Measurements from ENCODE around the gene PLD1. TPM values are rescaled to one million over a fixed set of nuclear protein-coding genes. Genes with fewer than 3 reads are reported as not detected.

PLD1 gene
- total and polyA plus RNA-seq, 7 donors = 0.73 to 6.7 (median 1.9) TPM

DNA sequence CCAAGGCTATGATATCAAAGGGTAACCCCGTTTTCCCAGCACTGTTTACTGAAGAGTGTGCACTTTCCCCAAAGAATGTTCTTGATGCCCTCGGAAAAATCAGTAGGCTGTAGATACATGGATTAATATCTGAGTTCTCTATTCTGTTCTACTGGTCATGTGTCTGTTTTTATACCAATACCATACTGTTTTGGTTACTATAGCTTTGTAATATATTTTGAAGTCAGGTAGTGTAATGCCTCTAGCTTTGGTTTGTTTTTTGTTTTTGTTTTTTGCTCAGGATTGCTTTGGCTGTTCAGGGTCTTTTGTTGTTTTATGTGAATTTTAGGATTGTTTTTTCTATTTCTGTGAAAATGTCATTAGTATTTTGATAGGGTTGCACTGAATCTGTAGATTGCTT is 95.1 kb downstream of the PLD1 start:
- intact Hi-C loops (cut with DNase I) = no loop called here
- ATAC-seq (no peak), DNase-seq (no peak)
- H3K9me3 ChIP-seq = peaks cover 25% of the 10 kb centered on the region
- no peaks in the 10 kb centered on the region for H3K36me3 ChIP-seq (ENCODE audit: insufficient read depth in 1 of 2, low read depth in 1 of 2)
- WGBS, 3 donors = 97 to 99% (median 99%) methylated on average over 2 of the region's 2 CpGs
- H3K27ac ChIP-seq = no peak overlapping the region
- TF ChIP-seq, protein P1, sequence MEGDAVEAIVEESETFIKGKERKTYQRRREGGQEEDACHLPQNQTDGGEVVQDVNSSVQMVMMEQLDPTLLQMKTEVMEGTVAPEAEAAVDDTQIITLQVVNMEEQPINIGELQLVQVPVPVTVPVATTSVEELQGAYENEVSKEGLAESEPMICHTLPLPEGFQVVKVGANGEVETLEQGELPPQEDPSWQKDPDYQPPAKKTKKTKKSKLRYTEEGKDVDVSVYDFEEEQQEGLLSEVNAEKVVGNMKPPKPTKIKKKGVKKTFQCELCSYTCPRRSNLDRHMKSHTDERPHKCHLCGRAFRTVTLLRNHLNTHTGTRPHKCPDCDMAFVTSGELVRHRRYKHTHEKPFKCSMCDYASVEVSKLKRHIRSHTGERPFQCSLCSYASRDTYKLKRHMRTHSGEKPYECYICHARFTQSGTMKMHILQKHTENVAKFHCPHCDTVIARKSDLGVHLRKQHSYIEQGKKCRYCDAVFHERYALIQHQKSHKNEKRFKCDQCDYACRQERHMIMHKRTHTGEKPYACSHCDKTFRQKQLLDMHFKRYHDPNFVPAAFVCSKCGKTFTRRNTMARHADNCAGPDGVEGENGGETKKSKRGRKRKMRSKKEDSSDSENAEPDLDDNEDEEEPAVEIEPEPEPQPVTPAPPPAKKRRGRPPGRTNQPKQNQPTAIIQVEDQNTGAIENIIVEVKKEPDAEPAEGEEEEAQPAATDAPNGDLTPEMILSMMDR (IDR thresholded peaks at IDR 0.05) = no peak
- H3K4me1 ChIP-seq = no peaks in the 10 kb centered on the region
- H3K4me3 ChIP-seq = no peak overlapping the region
- H3K27me3 ChIP-seq (ENCODE audit: insufficient read depth in 3 of 3, low read length in 2 of 3) = no peaks in the 10 kb centered on the region

- intact Hi-C loops (cut with DNase I) = no loop called here
- Histone ChIP-seq H3K27me3 (ENCODE audit: insufficient read depth in 3 of 3, low read length in 2 of 3) (no peaks in the 10 kb centered on the region), H3K27ac (no peak overlapping the region), H3K4me1 (no peaks in the 10 kb centered on the region), H3K9me3 (peaks cover 25% of the 10 kb centered on the region), H3K36me3 (ENCODE audit: insufficient read depth in 1 of 2, low read depth in 1 of 2) (no peaks in the 10 kb centered on the region), H3K4me3 (no peak overlapping the region)
- WGBS, 3 donors = 63 to 75% (median 72%) methylated on average over 8 of the region's 8 CpGs
- ATAC-seq (no peak), DNase-seq (no peak)
- TF ChIP-seq, protein P1 (IDR thresholded peaks at IDR 0.05) = no peak
Observed at GRCh38 chr3:171712171-171712938, 97.9 kb downstream of the PLD1 start.

GRCh38 chr3:171711461-171712170 is 98.7 kb downstream of the PLD1 start:
- Histone ChIP-seq H3K27me3 (ENCODE audit: insufficient read depth in 3 of 3, low read length in 2 of 3) (no peaks in the 10 kb centered on the region), H3K27ac (no peak overlapping the region), H3K36me3 (ENCODE audit: insufficient read depth in 1 of 2, low read depth in 1 of 2) (no peaks in the 10 kb centered on the region), H3K4me1 (no peaks in the 10 kb centered on the region), H3K4me3 (no peak overlapping the region), H3K9me3 (peaks cover 20% of the 10 kb centered on the region)
- TF ChIP-seq, protein P1 (IDR thresholded peaks at IDR 0.05) = no peak
- intact Hi-C loops (cut with DNase I) = no loop called here
- WGBS, 3 donors = 61 to 96% (median 62%) methylated on average over 3 of the region's 3 CpGs
- DNase-seq (no peak), ATAC-seq (no peak)

DNA sequence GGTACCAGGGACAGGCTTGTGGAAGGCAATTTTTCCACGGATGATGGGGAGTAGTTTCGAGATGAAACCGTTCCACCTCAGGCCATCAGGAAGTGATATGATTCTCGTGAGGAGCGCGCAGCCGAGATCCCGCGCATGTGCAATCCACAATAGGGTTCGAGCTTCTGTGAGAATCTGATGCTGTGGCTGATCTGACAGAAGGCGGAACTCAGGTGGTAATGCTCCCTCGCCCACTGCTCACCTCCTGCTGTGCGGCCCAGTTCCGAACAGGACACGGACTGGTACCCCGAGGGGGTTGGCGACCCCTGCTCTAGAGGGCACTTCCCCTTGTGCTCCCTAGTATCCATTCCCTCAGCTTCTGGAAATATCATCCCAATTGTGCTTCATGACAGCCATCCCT is 99.9 kb downstream of the PLD1 start:
- Histone ChIP-seq H3K4me3 (no peak overlapping the region), H3K9me3 (peaks cover 11% of the 10 kb centered on the region), H3K36me3 (ENCODE audit: insufficient read depth in 1 of 2, low read depth in 1 of 2) (no peaks in the 10 kb centered on the region), H3K4me1 (no peaks in the 10 kb centered on the region), H3K27ac (no peak overlapping the region), H3K27me3 (ENCODE audit: insufficient read depth in 3 of 3, low read length in 2 of 3) (no peaks in the 10 kb centered on the region)
- ATAC-seq (no peak), DNase-seq (no peak)
- TF ChIP-seq, protein P1 (IDR thresholded peaks at IDR 0.05) = no peak
- intact Hi-C loops (cut with DNase I) = no loop called here
- WGBS, 3 donors = 93 to 98% (median 94%) methylated on average over 17 of the region's 17 CpGs

Measured in psoas muscle (tissue), 8 donors.